ENCODE results near the gene TMEM233.

- TF ChIP-seq, protein P1, sequence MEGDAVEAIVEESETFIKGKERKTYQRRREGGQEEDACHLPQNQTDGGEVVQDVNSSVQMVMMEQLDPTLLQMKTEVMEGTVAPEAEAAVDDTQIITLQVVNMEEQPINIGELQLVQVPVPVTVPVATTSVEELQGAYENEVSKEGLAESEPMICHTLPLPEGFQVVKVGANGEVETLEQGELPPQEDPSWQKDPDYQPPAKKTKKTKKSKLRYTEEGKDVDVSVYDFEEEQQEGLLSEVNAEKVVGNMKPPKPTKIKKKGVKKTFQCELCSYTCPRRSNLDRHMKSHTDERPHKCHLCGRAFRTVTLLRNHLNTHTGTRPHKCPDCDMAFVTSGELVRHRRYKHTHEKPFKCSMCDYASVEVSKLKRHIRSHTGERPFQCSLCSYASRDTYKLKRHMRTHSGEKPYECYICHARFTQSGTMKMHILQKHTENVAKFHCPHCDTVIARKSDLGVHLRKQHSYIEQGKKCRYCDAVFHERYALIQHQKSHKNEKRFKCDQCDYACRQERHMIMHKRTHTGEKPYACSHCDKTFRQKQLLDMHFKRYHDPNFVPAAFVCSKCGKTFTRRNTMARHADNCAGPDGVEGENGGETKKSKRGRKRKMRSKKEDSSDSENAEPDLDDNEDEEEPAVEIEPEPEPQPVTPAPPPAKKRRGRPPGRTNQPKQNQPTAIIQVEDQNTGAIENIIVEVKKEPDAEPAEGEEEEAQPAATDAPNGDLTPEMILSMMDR (IDR thresholded peaks at IDR 0.05): no peak
- TF ChIP-seq POLR2AphosphoS5 (IDR thresholded peaks at IDR 0.05) (no peak), POLR2A (IDR thresholded peaks at IDR 0.05) (no peak), EP300 (IDR thresholded peaks at IDR 0.05) (no peak)
Observed at GRCh38 chr12:119686776-119687175, 93.2 kb downstream of the TMEM233 start.
